Measurements from ENCODE around the gene ING4. TPM values are rescaled to one million over a fixed set of nuclear protein-coding genes. Genes with fewer than 3 reads are reported as not detected.

Gene ING4
- total RNA-seq, 2 experiments from 2014 or later: 16.6 to 16.7 TPM

DNA sequence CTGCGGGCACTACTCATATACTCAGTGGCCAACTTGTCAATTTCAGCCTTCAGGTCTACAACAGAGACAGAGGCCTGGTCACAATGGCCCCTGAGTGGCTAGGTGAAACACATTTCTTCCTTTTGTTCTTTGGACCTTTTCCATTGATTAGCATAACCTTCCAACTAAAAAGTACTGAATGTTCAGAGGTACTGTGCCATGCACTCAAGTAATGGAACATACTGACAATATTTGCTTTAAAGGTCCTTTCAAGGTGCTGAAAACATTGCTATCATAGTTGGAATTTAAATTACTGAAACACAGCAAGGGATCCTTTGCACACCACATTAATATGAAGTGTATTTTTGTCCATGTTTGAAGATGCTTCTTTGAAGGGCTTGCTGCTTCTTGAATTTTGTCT lies 9.6 kb downstream of the ING4 start:
- H3K4me3 Mint-ChIP-seq: no peak overlapping the region
- TF ChIP-seq, protein P1, sequence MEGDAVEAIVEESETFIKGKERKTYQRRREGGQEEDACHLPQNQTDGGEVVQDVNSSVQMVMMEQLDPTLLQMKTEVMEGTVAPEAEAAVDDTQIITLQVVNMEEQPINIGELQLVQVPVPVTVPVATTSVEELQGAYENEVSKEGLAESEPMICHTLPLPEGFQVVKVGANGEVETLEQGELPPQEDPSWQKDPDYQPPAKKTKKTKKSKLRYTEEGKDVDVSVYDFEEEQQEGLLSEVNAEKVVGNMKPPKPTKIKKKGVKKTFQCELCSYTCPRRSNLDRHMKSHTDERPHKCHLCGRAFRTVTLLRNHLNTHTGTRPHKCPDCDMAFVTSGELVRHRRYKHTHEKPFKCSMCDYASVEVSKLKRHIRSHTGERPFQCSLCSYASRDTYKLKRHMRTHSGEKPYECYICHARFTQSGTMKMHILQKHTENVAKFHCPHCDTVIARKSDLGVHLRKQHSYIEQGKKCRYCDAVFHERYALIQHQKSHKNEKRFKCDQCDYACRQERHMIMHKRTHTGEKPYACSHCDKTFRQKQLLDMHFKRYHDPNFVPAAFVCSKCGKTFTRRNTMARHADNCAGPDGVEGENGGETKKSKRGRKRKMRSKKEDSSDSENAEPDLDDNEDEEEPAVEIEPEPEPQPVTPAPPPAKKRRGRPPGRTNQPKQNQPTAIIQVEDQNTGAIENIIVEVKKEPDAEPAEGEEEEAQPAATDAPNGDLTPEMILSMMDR (IDR thresholded peaks at IDR 0.05): no peak
- no peak overlapping the region for H3K27ac Mint-ChIP-seq
- POLR2A ChIA-PET: interaction anchor here (0.6 to 1.5 kb wide), 2 partner anchors 17 to 27 kb away, joined by 3 to 4 read pairs; no protein-coding TSS in a partner anchor
- no peaks in the 10 kb centered on the region for H3K27me3 Mint-ChIP-seq
- H3K9me3 Mint-ChIP-seq: no peaks in the 10 kb centered on the region
- no peaks in the 10 kb centered on the region for H3K4me1 Mint-ChIP-seq (ENCODE audit: low read depth)
- DNase-seq: no peak
- CTCF ChIA-PET: interaction anchor here (1.7 kb wide), 1 partner anchor 20 kb away, joined by 3 read pairs; no protein-coding TSS in a partner anchor
- H3K36me3 Mint-ChIP-seq (ENCODE audit: low read depth): peaks cover 13% of the 10 kb centered on the region
- intact Hi-C loops (cut with micrococcal nuclease): no loop called here
- ATAC-seq: no peak

DNA sequence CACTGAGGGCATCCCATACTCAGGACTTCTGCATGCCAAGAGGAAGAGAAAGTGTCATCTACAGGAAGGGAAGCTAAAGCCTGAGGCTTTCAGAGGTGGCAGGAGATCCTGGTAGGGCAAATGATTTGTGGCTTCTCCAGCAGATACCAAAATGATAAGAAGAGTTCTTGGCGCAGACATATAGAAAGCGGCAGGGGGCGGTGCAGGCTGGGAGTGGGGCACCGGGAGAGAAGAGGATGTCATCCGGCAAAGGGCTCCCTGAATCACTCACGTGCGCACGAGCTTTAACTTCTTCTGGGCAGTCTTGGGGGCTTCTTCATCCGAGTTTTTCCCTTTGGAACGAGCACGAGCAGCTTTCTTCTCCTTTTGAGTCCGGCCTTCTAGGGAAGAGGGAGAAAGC lies 10.5 kb downstream of the ING4 start:
- Mint-ChIP-seq H3K36me3 (ENCODE audit: low read depth) (peaks cover 17% of the 10 kb centered on the region), H3K27me3 (no peaks in the 10 kb centered on the region), H3K4me3 (no peak overlapping the region), H3K4me1 (ENCODE audit: low read depth) (no peaks in the 10 kb centered on the region), H3K9me3 (no peaks in the 10 kb centered on the region), H3K27ac (no peak overlapping the region)
- DNase-seq (no peak), ATAC-seq (no peak)
- TF ChIP-seq, protein P1 (IDR thresholded peaks at IDR 0.05): no peak
- intact Hi-C loops (cut with micrococcal nuclease): no loop called here
- ChIA-PET CTCF (interaction anchor here (1.4 to 1.7 kb wide), 2 partner anchors 20 to 32 kb away, joined by 3 to 7 read pairs; no protein-coding TSS in a partner anchor), POLR2A (interaction anchor here (1.5 kb wide), 1 partner anchor 18 kb away, joined by 3 read pairs; no protein-coding TSS in a partner anchor)

DNA sequence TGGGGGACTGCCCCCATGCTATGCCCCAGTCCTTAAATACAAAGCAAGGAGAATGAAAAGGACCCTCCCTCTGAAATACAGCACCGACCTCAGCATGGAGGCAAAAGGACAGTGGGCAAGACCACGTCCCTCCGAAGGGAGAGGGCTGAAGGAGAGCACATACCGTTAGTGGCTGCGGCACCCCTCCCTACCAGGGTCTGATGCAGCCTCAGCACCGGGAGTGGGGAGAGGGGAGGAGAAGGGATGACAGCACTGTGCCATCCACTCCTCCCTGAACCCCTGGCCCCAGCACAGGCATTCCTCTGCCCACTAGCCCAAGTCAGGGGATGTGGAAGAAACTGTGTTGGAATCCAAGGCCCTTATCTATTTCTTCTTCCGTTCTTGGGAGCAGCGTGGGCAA lies 12.1 kb downstream of the ING4 start:
- TF ChIP-seq, protein P1 (IDR thresholded peaks at IDR 0.05): no peak
- peaks cover 10% of the 10 kb centered on the region for H3K4me1 Mint-ChIP-seq (ENCODE audit: low read depth)
- H3K27ac Mint-ChIP-seq: no peak overlapping the region
- no peaks in the 10 kb centered on the region for H3K27me3 Mint-ChIP-seq
- intact Hi-C loops (cut with micrococcal nuclease): no loop called here
- H3K4me3 Mint-ChIP-seq: no peak overlapping the region
- peaks cover 18% of the 10 kb centered on the region for H3K36me3 Mint-ChIP-seq (ENCODE audit: low read depth)
- CTCF ChIA-PET: interaction anchor here (1.5 kb wide), 1 partner anchor 30 kb away, joined by 5 read pairs; no protein-coding TSS in a partner anchor
- POLR2A ChIA-PET: no interaction called here
- no peak for DNase-seq
- ATAC-seq: no peak
- no peaks in the 10 kb centered on the region for H3K9me3 Mint-ChIP-seq

DNA sequence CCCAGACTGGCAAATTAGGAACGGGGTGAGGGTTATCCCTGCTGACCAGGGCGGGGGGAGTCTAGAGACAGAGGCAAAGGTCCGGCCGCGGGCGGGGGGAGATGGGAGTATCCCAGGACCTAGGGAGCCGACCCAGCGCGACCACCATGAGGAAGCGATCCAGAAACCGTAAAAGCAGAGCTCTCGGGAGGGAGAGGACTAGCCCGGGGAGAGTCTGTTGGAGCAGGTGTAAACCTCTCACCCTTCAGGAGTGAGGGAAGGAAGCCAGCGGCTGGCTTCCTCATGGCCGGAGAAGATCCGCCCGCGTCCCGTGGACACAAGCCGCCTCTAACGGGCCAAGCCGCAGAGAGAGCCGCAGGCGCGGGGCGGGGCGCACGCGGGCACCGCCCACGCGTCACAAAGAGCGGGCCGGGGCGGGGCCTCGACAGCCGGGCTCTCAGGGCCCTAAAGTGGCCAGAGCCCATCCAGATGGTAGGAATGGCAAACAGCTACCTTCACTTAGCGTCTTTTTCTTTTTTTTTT lies 15.8 kb downstream of the ING4 start, which contains the start of gene ACRBP:
TSS of gene ACRBP (minus strand) at position 350 of the 522 bp plus-strand sequence. CDS start at position 284, 66 bp downstream.
- peaks cover 21% of the 10 kb centered on the region for H3K36me3 Mint-ChIP-seq (ENCODE audit: low read depth)
- intact Hi-C loops (cut with micrococcal nuclease): no loop called here
- POLR2A ChIA-PET: interaction anchor here (1.4 to 2.1 kb wide), 3 partner anchors 10 to 42 kb away, joined by 3 to 5 read pairs (median 4); partner anchors contain the start of gene ZNF384

More for the DNA sequence above, 15.8 kb downstream of the ING4 start, which contains the start of gene ACRBP:
- H3K9me3 Mint-ChIP-seq: peaks cover 10% of the 10 kb centered on the region
- CTCF ChIA-PET: interaction anchor here (2.1 kb wide), 1 partner anchor 27 kb away, joined by 5 read pairs; no protein-coding TSS in a partner anchor
- TF ChIP-seq, protein P1 (IDR thresholded peaks at IDR 0.05): no peak
- H3K4me1 Mint-ChIP-seq (ENCODE audit: low read depth): peaks cover 10% of the 10 kb centered on the region
- peak within 1 kb of the TSS; percentile 56 for H3K27ac Mint-ChIP-seq
- no peaks in the 10 kb centered on the region for H3K27me3 Mint-ChIP-seq
- H3K4me3 Mint-ChIP-seq: peak within 1 kb of the TSS; percentile 67
- ATAC-seq: peak; percentile 84
- DNase-seq: peak; percentile 40
